ENCODE results near the gene ACTG2.
"Not testable (repeated sequence)": the region's sequence is repeated elsewhere in the genome, so short reads cannot be mapped to it uniquely, and the experiment has no call there.

The ACTG2 gene

GRCh38 chr2:73899801-73900336 is 7.1 kb downstream of the ACTG2 start:
- Histone ChIP-seq H3K27ac (ENCODE audit: low read depth, low read length) (no peak overlapping the region), H3K27me3 (ENCODE audit: control insufficient read depth in 5 of 5, insufficient read depth in 4 of 5, low read length in 5 of 5) (peaks cover 0 to 6% (median 4%) of the 10 kb centered on the region in 5 donors), H3K9me3 (ENCODE audit: control insufficient read depth in 5 of 5, low read length in 5 of 5) (no peaks in the 10 kb centered on the region), H3K36me3 (ENCODE audit: control insufficient read depth in 5 of 5, insufficient read depth in 5 of 5, low read length in 5 of 5) (no peaks in the 10 kb centered on the region), H3K9ac (ENCODE audit: low read length in 5 of 5) (no peak overlapping the region), H3K4me1 (ENCODE audit: control insufficient read depth in 5 of 5, insufficient read depth in 5 of 5, low read length in 5 of 5) (peaks cover 2 to 13% (median 4%) of the 10 kb centered on the region in 5 donors), H3K4me3 (ENCODE audit: low read depth in 1 of 5, low read length in 5 of 5) (no peak overlapping the region)

- H3K9ac ChIP-seq (ENCODE audit: low read length in 5 of 5): no peak overlapping the region
- H3K4me1 ChIP-seq (ENCODE audit: control insufficient read depth in 5 of 5, insufficient read depth in 5 of 5, low read length in 5 of 5): peaks cover 2 to 13% (median 4%) of the 10 kb centered on the region in 5 donors
These were observed 8.3 kb downstream of the ACTG2 start for GRCh38 chr2:73901143-73901542.

GRCh38 chr2:73902284-73902683 is 9.5 kb downstream of the ACTG2 start:
- Histone ChIP-seq H3K27ac (ENCODE audit: low read depth, low read length) (no peak overlapping the region), H3K36me3 (ENCODE audit: control insufficient read depth in 5 of 5, insufficient read depth in 5 of 5, low read length in 5 of 5) (no peaks in the 10 kb centered on the region), H3K9me3 (ENCODE audit: control insufficient read depth in 5 of 5, low read length in 5 of 5) (no peaks in the 10 kb centered on the region), H3K4me1 (ENCODE audit: control insufficient read depth in 5 of 5, insufficient read depth in 5 of 5, low read length in 5 of 5) (peaks cover 0 to 2% (median under 1%) of the 10 kb centered on the region in 5 donors), H3K9ac (ENCODE audit: low read length in 5 of 5) (no peak overlapping the region), H3K27me3 (ENCODE audit: control insufficient read depth in 5 of 5, insufficient read depth in 4 of 5, low read length in 5 of 5) (peaks cover 0 to 6% (median 4%) of the 10 kb centered on the region in 5 donors), H3K4me3 (ENCODE audit: low read depth in 1 of 5, low read length in 5 of 5) (no peak overlapping the region)

More at GRCh38 chr2:73901143-73901542, 8.3 kb downstream of the ACTG2 start:
- H3K36me3 ChIP-seq (ENCODE audit: control insufficient read depth in 5 of 5, insufficient read depth in 5 of 5, low read length in 5 of 5): no peaks in the 10 kb centered on the region
- H3K27me3 ChIP-seq (ENCODE audit: control insufficient read depth in 5 of 5, insufficient read depth in 4 of 5, low read length in 5 of 5): peaks cover 0 to 6% (median 4%) of the 10 kb centered on the region in 5 donors
- H3K4me3 ChIP-seq (ENCODE audit: low read depth in 1 of 5, low read length in 5 of 5): no peak overlapping the region
- H3K9me3 ChIP-seq (ENCODE audit: control insufficient read depth in 5 of 5, low read length in 5 of 5): no peaks in the 10 kb centered on the region
- H3K27ac ChIP-seq (ENCODE audit: low read depth, low read length): no peak overlapping the region

GRCh38 chr2:73903313-73903712 is 10.5 kb downstream of the ACTG2 start:
- peaks cover 0 to 2% (median 0%) of the 10 kb centered on the region in 5 donors for H3K4me1 ChIP-seq (ENCODE audit: control insufficient read depth in 5 of 5, insufficient read depth in 5 of 5, low read length in 5 of 5)
- no peak overlapping the region for H3K27ac ChIP-seq (ENCODE audit: low read depth, low read length)
- peaks cover 0 to 6% (median 4%) of the 10 kb centered on the region in 5 donors for H3K27me3 ChIP-seq (ENCODE audit: control insufficient read depth in 5 of 5, insufficient read depth in 4 of 5, low read length in 5 of 5)
- H3K9ac ChIP-seq (ENCODE audit: low read length in 5 of 5): no peak overlapping the region
- H3K9me3 ChIP-seq (ENCODE audit: control insufficient read depth in 5 of 5, low read length in 5 of 5): no peaks in the 10 kb centered on the region
- H3K36me3 ChIP-seq (ENCODE audit: control insufficient read depth in 5 of 5, insufficient read depth in 5 of 5, low read length in 5 of 5): no peaks in the 10 kb centered on the region
- H3K4me3 ChIP-seq (ENCODE audit: low read depth in 1 of 5, low read length in 5 of 5): no peak overlapping the region

GRCh38 chr2:73903949-73904613 is 11.3 kb downstream of the ACTG2 start:
- H3K27ac ChIP-seq (ENCODE audit: low read depth, low read length); H3K4me3 ChIP-seq (ENCODE audit: low read depth in 1 of 5, low read length in 5 of 5); H3K36me3 ChIP-seq (ENCODE audit: control insufficient read depth in 5 of 5, insufficient read depth in 5 of 5, low read length in 5 of 5): not testable (repeated sequence)

GRCh38 chr2:73904952-73905351 is 12.1 kb downstream of the ACTG2 start:
- H3K9ac ChIP-seq (ENCODE audit: low read length in 5 of 5): no peak overlapping the region
- no peak overlapping the region for H3K27ac ChIP-seq (ENCODE audit: low read depth, low read length)
- H3K27me3 ChIP-seq (ENCODE audit: control insufficient read depth in 5 of 5, insufficient read depth in 4 of 5, low read length in 5 of 5): peaks cover 0 to 6% (median 4%) of the 10 kb centered on the region in 5 donors
- peaks cover 0 to 2% (median 0%) of the 10 kb centered on the region in 5 donors for H3K4me1 ChIP-seq (ENCODE audit: control insufficient read depth in 5 of 5, insufficient read depth in 5 of 5, low read length in 5 of 5)
- H3K36me3 ChIP-seq (ENCODE audit: control insufficient read depth in 5 of 5, insufficient read depth in 5 of 5, low read length in 5 of 5): no peaks in the 10 kb centered on the region
- H3K4me3 ChIP-seq (ENCODE audit: low read depth in 1 of 5, low read length in 5 of 5): no peak overlapping the region
- no peaks in the 10 kb centered on the region for H3K9me3 ChIP-seq (ENCODE audit: control insufficient read depth in 5 of 5, low read length in 5 of 5)

More at GRCh38 chr2:73903949-73904613, 11.3 kb downstream of the ACTG2 start:
- not testable (repeated sequence) for H3K4me1 ChIP-seq (ENCODE audit: control insufficient read depth in 5 of 5, insufficient read depth in 5 of 5, low read length in 5 of 5); H3K9ac ChIP-seq (ENCODE audit: low read length in 5 of 5); H3K9me3 ChIP-seq (ENCODE audit: control insufficient read depth in 5 of 5, low read length in 5 of 5); H3K27me3 ChIP-seq (ENCODE audit: control insufficient read depth in 5 of 5, insufficient read depth in 4 of 5, low read length in 5 of 5)

- no peak overlapping the region for H3K27ac ChIP-seq (ENCODE audit: low read depth, low read length)
- no peaks in the 10 kb centered on the region for H3K9me3 ChIP-seq (ENCODE audit: control insufficient read depth in 5 of 5, low read length in 5 of 5)
- peaks cover 0 to 6% (median 4%) of the 10 kb centered on the region in 5 donors for H3K27me3 ChIP-seq (ENCODE audit: control insufficient read depth in 5 of 5, insufficient read depth in 4 of 5, low read length in 5 of 5)
- no peak overlapping the region for H3K4me3 ChIP-seq (ENCODE audit: low read depth in 1 of 5, low read length in 5 of 5)
- H3K36me3 ChIP-seq (ENCODE audit: control insufficient read depth in 5 of 5, insufficient read depth in 5 of 5, low read length in 5 of 5): no peaks in the 10 kb centered on the region
- H3K9ac ChIP-seq (ENCODE audit: low read length in 5 of 5): no peak overlapping the region
- peaks cover 0 to 2% (median 0%) of the 10 kb centered on the region in 5 donors for H3K4me1 ChIP-seq (ENCODE audit: control insufficient read depth in 5 of 5, insufficient read depth in 5 of 5, low read length in 5 of 5)
These were observed 14.2 kb downstream of the ACTG2 start for GRCh38 chr2:73906847-73907505.

GRCh38 chr2:73907840-73908452 is 15.1 kb downstream of the ACTG2 start:
- H3K9me3 ChIP-seq (ENCODE audit: control insufficient read depth in 5 of 5, low read length in 5 of 5): no peaks in the 10 kb centered on the region
- no peak overlapping the region for H3K27ac ChIP-seq (ENCODE audit: low read depth, low read length)
- no peaks in the 10 kb centered on the region for H3K27me3 ChIP-seq (ENCODE audit: control insufficient read depth in 5 of 5, insufficient read depth in 4 of 5, low read length in 5 of 5)
- no peaks in the 10 kb centered on the region for H3K36me3 ChIP-seq (ENCODE audit: control insufficient read depth in 5 of 5, insufficient read depth in 5 of 5, low read length in 5 of 5)
- no peak overlapping the region for H3K4me3 ChIP-seq (ENCODE audit: low read depth in 1 of 5, low read length in 5 of 5)
- peaks cover 0 to 2% (median 0%) of the 10 kb centered on the region in 5 donors for H3K4me1 ChIP-seq (ENCODE audit: control insufficient read depth in 5 of 5, insufficient read depth in 5 of 5, low read length in 5 of 5)
- no peak overlapping the region for H3K9ac ChIP-seq (ENCODE audit: low read length in 5 of 5)

- no peak overlapping the region for H3K4me3 ChIP-seq (ENCODE audit: low read depth in 1 of 5, low read length in 5 of 5)
- no peak overlapping the region for H3K27ac ChIP-seq (ENCODE audit: low read depth, low read length)
- H3K36me3 ChIP-seq (ENCODE audit: control insufficient read depth in 5 of 5, insufficient read depth in 5 of 5, low read length in 5 of 5): no peaks in the 10 kb centered on the region
- H3K27me3 ChIP-seq (ENCODE audit: control insufficient read depth in 5 of 5, insufficient read depth in 4 of 5, low read length in 5 of 5): no peaks in the 10 kb centered on the region
- H3K4me1 ChIP-seq (ENCODE audit: control insufficient read depth in 5 of 5, insufficient read depth in 5 of 5, low read length in 5 of 5): peaks cover 0 to 2% (median 0%) of the 10 kb centered on the region in 5 donors
- no peaks in the 10 kb centered on the region for H3K9me3 ChIP-seq (ENCODE audit: control insufficient read depth in 5 of 5, low read length in 5 of 5)
- H3K9ac ChIP-seq (ENCODE audit: low read length in 5 of 5): no peak overlapping the region
These were observed 16.2 kb downstream of the ACTG2 start for GRCh38 chr2:73908689-73909652.

Data from subcutaneous abdominal adipose tissue (tissue), 5 donors.